ENCODE data around the gene SIDT1.

The SIDT1 gene

GRCh38 chr3:113546414-113546893 lies 14.1 kb downstream of the SIDT1 start:
- no peak for DNase-seq

- DNase-seq = no peak
Measured at GRCh38 chr3:113548501-113548900, 16.1 kb downstream of the SIDT1 start.

GRCh38 chr3:113551820-113552219 lies 19.5 kb downstream of the SIDT1 start:
- DNase-seq = no peak

- no peak for DNase-seq
Measured at GRCh38 chr3:113552851-113553250, 20.5 kb downstream of the SIDT1 start.

- no peak for DNase-seq
Measured at GRCh38 chr3:113555138-113555537, 22.8 kb downstream of the SIDT1 start.

- DNase-seq = no peak
Measured at GRCh38 chr3:113556316-113556945, 24.1 kb downstream of the SIDT1 start.

- DNase-seq = no peak
Measured at GRCh38 chr3:113556946-113557335, 24.6 kb downstream of the SIDT1 start.

- no peak for DNase-seq
Measured at GRCh38 chr3:113557374-113557773, 25.0 kb downstream of the SIDT1 start.

GRCh38 chr3:113559009-113559408 lies 26.7 kb downstream of the SIDT1 start:
- no peak for DNase-seq

- DNase-seq = no peak
Measured at GRCh38 chr3:113560271-113560670, 27.9 kb downstream of the SIDT1 start.

GRCh38 chr3:113560831-113561623 lies 28.7 kb downstream of the SIDT1 start:
- no peak for DNase-seq

- no peak for DNase-seq
Measured at GRCh38 chr3:113565555-113565954, 33.2 kb downstream of the SIDT1 start.

GRCh38 chr3:113570158-113570557 lies 37.8 kb downstream of the SIDT1 start:
- DNase-seq = no peak

GRCh38 chr3:113571360-113571759 lies 39.0 kb downstream of the SIDT1 start:
- no peak for DNase-seq

GRCh38 chr3:113573728-113574127 lies 41.4 kb downstream of the SIDT1 start:
- DNase-seq = no peak

- DNase-seq = no peak
Measured at GRCh38 chr3:113574213-113574612, 41.9 kb downstream of the SIDT1 start.

GRCh38 chr3:113575206-113575605 lies 42.9 kb downstream of the SIDT1 start:
- no peak for DNase-seq

GRCh38 chr3:113585228-113585627 lies 52.9 kb downstream of the SIDT1 start:
- DNase-seq = no peak

- no peak for DNase-seq
Measured at GRCh38 chr3:113585720-113586119, 53.4 kb downstream of the SIDT1 start.

- no peak for DNase-seq
Measured at GRCh38 chr3:113588806-113589205, 56.5 kb downstream of the SIDT1 start.

- DNase-seq = no peak
Measured at GRCh38 chr3:113589971-113590370, 57.6 kb downstream of the SIDT1 start.

GRCh38 chr3:113590983-113591382 lies 58.6 kb downstream of the SIDT1 start:
- DNase-seq = no peak

GRCh38 chr3:113594066-113594465 lies 61.7 kb downstream of the SIDT1 start:
- DNase-seq = no peak

- DNase-seq = no peak
Measured at GRCh38 chr3:113597596-113598354, 65.4 kb downstream of the SIDT1 start.
